ENCODE results near the gene ME3. TPM values are rescaled to one million over a fixed set of nuclear protein-coding genes. Genes with fewer than 3 reads are reported as not detected.
A peak's percentile ranks its signal among the peaks of the same experiment; 100 is the strongest.

ME3 gene
- total RNA-seq, 1 experiment from 2014 or later: 28.7 TPM

GRCh38 chr11:86595451-86595850, 77.0 kb downstream of the ME3 start:
- in situ Hi-C loops (cut with HindIII; ENCODE audit: low sequenced_read_pairs): no loop called here
- DNase-seq (ENCODE audit: low spot score): no peak

DNA sequence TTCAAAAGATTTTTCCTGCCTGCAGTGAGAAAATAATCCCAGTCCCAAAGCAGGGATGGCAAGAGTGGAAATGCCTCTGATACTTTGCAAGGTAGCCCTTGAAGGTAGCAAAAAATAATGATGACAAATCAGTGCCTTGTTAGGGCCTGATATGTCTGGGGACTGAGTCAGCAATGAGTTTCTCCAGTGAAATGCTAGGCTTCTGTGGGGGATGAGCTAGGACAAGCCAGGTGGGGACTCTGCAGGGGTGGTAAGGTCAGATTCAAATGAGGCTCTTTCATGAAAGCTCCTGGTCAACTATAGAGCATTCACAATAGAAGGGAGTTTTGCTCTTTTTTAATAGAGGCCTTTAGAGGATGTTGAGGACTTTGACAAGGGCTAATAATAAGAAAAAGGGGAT, 77.7 kb downstream of the ME3 start:
- DNase-seq (ENCODE audit: low spot score): no peak
- in situ Hi-C loops (cut with HindIII; ENCODE audit: low sequenced_read_pairs): no loop called here

DNA sequence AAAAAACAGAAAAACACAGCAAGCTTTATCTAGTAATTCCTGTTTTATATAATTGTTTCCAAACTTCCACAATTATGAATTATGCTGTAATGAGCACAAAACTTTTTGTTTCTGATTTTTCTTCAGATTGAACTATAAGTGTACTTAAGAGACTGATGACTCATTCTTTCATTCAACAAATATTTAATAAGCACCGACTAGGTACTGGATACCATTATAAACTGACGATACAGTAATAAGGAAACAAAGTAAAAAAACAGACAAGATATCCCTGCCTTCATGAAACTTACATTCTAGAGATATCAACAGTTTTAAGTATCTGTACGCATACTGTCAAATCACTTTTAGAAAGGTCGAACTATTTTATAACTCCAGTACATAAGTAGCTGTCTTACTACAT, 78.6 kb downstream of the ME3 start:
- no peak for DNase-seq (ENCODE audit: low spot score)
- in situ Hi-C loops (cut with HindIII; ENCODE audit: low sequenced_read_pairs): no loop called here

DNA sequence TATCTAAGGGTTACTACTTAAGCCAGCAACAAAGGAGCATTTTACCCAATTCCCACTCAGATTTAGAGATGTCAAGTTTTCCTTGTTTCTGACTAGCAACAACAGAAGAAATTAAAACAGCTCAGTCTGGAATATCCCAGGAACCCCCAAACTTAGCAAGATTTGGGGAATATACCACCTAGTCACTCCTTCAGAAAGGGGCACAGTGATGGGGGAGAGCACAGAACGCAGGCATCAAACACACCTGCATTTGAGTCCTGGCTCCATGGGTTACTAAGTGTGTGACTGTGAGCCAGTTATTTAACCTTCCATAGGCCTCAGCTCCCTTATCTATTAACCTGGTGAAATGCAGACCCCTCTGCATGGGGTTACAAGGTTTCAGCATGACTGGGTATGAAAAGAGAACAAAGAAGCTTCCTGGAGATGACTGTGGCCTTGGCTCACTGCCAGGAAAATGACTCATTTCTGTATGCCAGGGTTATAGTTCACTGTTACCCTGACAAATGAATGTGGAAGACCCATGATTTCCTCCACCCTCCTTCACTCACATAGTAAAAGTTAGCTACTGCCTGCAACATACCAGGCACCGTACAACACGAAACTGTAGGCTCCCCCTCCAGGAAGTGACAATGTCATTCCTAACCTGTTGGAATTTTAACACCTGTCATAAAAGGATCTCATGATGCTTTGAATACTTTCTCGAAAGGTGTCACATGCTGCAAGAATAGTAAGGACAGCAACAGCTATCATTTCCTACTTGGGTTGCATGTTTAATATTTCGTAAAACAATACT, 79.6 kb downstream of the ME3 start:
- DNase-seq (ENCODE audit: low spot score): peak; percentile 23
- in situ Hi-C loops (cut with HindIII; ENCODE audit: low sequenced_read_pairs): no loop called here

- DNase-seq (ENCODE audit: low spot score): no peak
- in situ Hi-C loops (cut with HindIII; ENCODE audit: low sequenced_read_pairs): no loop called here
These were observed 80.3 kb downstream of the ME3 start for GRCh38 chr11:86592047-86592591.

DNA sequence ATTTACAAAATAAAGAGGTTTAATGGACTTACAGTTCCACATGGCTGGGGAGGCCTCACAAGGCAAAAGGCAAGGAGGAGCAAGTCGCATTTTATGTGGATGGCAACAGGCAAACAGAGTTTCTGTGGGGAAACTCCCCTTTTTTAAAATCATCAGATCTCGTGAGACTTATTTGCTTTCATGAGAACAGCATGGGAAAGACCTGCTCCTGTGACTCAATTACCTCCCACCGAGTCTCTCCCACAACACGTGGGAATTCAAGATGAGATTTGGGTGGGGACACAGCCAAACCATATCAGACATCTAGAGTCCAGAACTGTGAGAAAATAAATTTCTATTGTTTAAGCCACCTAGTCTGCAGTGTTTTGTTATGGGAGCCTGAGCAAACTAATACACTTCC, 80.8 kb downstream of the ME3 start:
- DNase-seq (ENCODE audit: low spot score): no peak
- in situ Hi-C loops (cut with HindIII; ENCODE audit: low sequenced_read_pairs): no loop called here

GRCh38 chr11:86589856-86590589, 82.4 kb downstream of the ME3 start:
- DNase-seq (ENCODE audit: low spot score): no peak
- in situ Hi-C loops (cut with HindIII; ENCODE audit: low sequenced_read_pairs): no loop called here

- DNase-seq (ENCODE audit: low spot score): no peak
- in situ Hi-C loops (cut with HindIII; ENCODE audit: low sequenced_read_pairs): no loop called here
These were observed 83.2 kb downstream of the ME3 start for GRCh38 chr11:86589204-86589603.

DNA sequence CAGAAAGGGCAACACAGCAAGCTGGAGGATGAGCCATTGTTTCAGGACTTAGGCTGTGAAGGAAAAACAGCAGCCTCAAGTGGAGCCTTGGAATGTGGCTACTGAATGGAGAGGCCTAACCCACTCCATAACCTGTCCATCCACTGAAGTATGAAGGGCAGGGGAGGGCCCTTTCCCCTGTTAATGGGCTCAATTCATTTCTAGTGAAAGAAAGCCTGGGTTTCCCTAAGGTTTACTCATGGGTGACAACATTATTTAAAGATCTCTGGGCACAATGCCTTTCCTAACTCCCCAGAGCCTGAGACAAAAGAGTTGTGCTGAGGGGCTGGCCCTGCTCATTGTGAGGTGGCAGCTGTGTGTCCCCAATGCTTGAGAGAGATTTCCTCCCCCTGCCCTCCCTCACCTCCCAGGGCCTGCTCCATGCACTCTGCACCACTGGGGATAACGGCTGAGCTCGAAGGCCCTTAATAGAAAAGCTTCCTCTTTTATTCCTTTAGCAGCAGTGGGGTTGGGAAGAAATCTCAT, 83.8 kb downstream of the ME3 start:
- DNase-seq (ENCODE audit: low spot score): no peak
- in situ Hi-C loops (cut with HindIII; ENCODE audit: low sequenced_read_pairs): no loop called here

GRCh38 chr11:86587264-86588193, 84.9 kb downstream of the ME3 start:
- no peak for DNase-seq (ENCODE audit: low spot score)
- in situ Hi-C loops (cut with HindIII; ENCODE audit: low sequenced_read_pairs): no loop called here

- DNase-seq (ENCODE audit: low spot score): no peak
- in situ Hi-C loops (cut with HindIII; ENCODE audit: low sequenced_read_pairs): no loop called here
These were observed 86.1 kb downstream of the ME3 start for GRCh38 chr11:86586307-86586706.

DNA sequence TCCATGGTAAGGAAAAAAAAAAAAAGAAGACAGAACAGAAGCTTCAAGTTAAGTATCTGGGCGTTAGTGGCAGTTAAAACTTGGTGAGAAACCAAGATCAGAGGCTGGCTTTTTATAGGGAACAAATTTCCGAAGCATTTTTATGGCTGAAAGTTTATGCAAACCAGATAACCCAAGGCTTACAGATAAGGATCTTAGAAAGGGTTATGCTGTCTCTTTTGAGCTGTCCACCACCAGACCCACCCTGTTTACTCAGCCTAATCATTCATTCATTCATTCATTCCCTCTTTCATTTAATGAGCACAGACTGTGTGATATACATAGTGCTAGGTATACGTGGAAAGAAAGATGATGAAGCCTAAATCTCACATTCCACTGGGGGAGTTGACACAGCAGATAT, 89.5 kb downstream of the ME3 start:
- in situ Hi-C loops (cut with HindIII; ENCODE audit: low sequenced_read_pairs): no loop called here

GRCh38 chr11:86580535-86580934, 91.9 kb downstream of the ME3 start:
- in situ Hi-C loops (cut with HindIII; ENCODE audit: low sequenced_read_pairs): no loop called here
- no peak for DNase-seq (ENCODE audit: low spot score)

More for the DNA sequence above, 89.5 kb downstream of the ME3 start:
- no peak for DNase-seq (ENCODE audit: low spot score)

GRCh38 chr11:86579406-86579731, 93.0 kb downstream of the ME3 start:
- in situ Hi-C loops (cut with HindIII; ENCODE audit: low sequenced_read_pairs): no loop called here
- no peak for DNase-seq (ENCODE audit: low spot score)

- in situ Hi-C loops (cut with HindIII; ENCODE audit: low sequenced_read_pairs): no loop called here
- DNase-seq (ENCODE audit: low spot score): no peak
These were observed 93.5 kb downstream of the ME3 start for GRCh38 chr11:86578727-86579405.

- peak; percentile 47 for DNase-seq (ENCODE audit: low spot score)
- in situ Hi-C loops (cut with HindIII; ENCODE audit: low sequenced_read_pairs): no loop called here
These were observed 94.5 kb downstream of the ME3 start for GRCh38 chr11:86577644-86578636.

DNA sequence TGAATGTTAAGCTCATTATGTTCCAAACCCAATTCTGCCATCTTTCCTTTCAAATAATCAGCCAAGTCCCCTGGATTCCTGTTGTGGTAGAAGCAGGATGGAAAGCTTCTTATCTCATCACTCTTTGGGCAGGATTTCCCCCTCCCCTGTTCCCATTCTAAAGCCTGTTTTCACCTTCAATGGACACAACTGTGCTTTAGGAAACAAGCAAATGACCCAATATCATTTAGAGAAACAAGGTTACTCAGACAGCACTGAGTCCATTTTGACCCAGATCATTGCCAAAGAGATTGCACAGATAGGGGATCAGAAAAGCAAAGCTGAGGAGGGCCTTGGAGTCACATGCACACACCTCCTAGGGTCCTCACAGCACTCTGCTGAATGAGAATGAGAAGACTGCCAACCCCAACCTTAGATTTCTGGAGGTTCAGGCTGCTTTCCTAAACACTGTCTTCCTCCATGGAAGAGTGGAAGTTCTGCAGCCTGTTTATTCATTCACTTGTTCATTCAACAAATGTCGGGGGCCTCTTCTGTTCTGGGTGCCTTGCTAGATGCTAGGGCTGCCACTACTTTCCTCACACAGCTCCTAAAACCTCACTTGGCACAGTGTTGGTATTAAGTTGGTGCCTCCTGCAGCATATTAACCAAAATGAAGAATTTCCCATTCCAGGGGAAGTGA, 95.3 kb downstream of the ME3 start:
- in situ Hi-C loops (cut with HindIII; ENCODE audit: low sequenced_read_pairs): no loop called here

More for the DNA sequence above, 95.3 kb downstream of the ME3 start:
- no peak for DNase-seq (ENCODE audit: low spot score)
